HuH-7.5 (cell line): ENCODE measurements around the gene CDH11.

Experiments
- DNase-seq: peaks from one replicate; pipeline ENCODE4 v3.0.0; 2011; ENCODE audit warnings: low spot score

Gene CDH11

GRCh38 chr16:65117811-65118448, 3.9 kb downstream of the CDH11 start:
- peak; percentile 36 for DNase-seq

GRCh38 chr16:65116818-65117430, 4.9 kb downstream of the CDH11 start:
- no peak for DNase-seq

GRCh38 chr16:65116216-65116615, 5.6 kb downstream of the CDH11 start:
- no peak for DNase-seq

- DNase-seq = no peak
Measured at GRCh38 chr16:65114527-65114926, 7.3 kb downstream of the CDH11 start.

GRCh38 chr16:65113441-65113840, 8.4 kb downstream of the CDH11 start:
- DNase-seq = no peak

GRCh38 chr16:65111306-65111705, 10.6 kb downstream of the CDH11 start:
- DNase-seq = no peak

- DNase-seq = no peak
Measured at GRCh38 chr16:65106757-65107156, 15.1 kb downstream of the CDH11 start.

GRCh38 chr16:65105171-65105570, 16.7 kb downstream of the CDH11 start:
- DNase-seq = no peak

GRCh38 chr16:65104471-65104870, 17.4 kb downstream of the CDH11 start:
- no peak for DNase-seq

- no peak for DNase-seq
Measured at GRCh38 chr16:65102326-65102725, 19.5 kb downstream of the CDH11 start.

- no peak for DNase-seq
Measured at GRCh38 chr16:65101009-65101408, 20.9 kb downstream of the CDH11 start.

GRCh38 chr16:65099607-65100006, 22.3 kb downstream of the CDH11 start:
- DNase-seq = no peak

GRCh38 chr16:65098916-65099315, 22.9 kb downstream of the CDH11 start:
- no peak for DNase-seq

GRCh38 chr16:65097296-65097695, 24.6 kb downstream of the CDH11 start:
- DNase-seq = no peak

GRCh38 chr16:65095906-65096305, 26.0 kb downstream of the CDH11 start:
- no peak for DNase-seq

GRCh38 chr16:65095090-65095728, 26.7 kb downstream of the CDH11 start:
- no peak for DNase-seq

GRCh38 chr16:65094009-65094408, 27.9 kb downstream of the CDH11 start:
- DNase-seq = no peak

GRCh38 chr16:65083164-65083857, 38.6 kb downstream of the CDH11 start:
- no peak for DNase-seq

GRCh38 chr16:65079549-65079948, 42.3 kb downstream of the CDH11 start:
- no peak for DNase-seq

GRCh38 chr16:65077181-65077580, 44.7 kb downstream of the CDH11 start:
- DNase-seq = no peak

- no peak for DNase-seq
Measured at GRCh38 chr16:65075877-65076276, 46.0 kb downstream of the CDH11 start.

- DNase-seq = no peak
Measured at GRCh38 chr16:65071433-65072311, 50.2 kb downstream of the CDH11 start.
